Epidermal melanocyte (primary cell): ENCODE measurements around the gene TOLLIP.

Experiments
- DNase-seq: peaks from one replicate; pipeline ENCODE4 v3.0.0; 2011; ENCODE audit warnings: low spot score; ENCODE audit not compliant: insufficient read length

TOLLIP gene

GRCh38 chr11:1317432-1317831 is 8.0 kb upstream of the TOLLIP start:
- DNase-seq, result no peak

- no peak for DNase-seq
Measured at GRCh38 chr11:1310772-1311468, 1.5 kb upstream of the TOLLIP start.

DNA sequence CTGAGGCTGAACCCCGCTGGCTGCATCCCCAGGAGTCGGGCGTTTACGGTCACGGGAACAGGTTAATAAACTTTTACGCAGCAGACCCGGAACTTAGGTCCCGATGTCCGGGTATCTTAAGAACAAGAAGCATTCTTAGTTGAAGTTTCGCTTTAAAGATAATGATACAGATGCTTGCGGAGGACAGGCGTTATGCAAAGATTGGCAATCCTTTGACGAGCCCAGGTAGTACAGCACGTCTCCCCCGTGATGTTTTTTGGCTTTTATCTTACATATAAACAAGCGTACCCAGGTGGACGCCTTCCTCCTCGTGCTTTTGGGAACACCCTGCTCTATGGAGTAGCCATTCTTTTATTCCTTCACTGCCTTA is 871 bp upstream of the TOLLIP start:
- no peak for DNase-seq

DNA sequence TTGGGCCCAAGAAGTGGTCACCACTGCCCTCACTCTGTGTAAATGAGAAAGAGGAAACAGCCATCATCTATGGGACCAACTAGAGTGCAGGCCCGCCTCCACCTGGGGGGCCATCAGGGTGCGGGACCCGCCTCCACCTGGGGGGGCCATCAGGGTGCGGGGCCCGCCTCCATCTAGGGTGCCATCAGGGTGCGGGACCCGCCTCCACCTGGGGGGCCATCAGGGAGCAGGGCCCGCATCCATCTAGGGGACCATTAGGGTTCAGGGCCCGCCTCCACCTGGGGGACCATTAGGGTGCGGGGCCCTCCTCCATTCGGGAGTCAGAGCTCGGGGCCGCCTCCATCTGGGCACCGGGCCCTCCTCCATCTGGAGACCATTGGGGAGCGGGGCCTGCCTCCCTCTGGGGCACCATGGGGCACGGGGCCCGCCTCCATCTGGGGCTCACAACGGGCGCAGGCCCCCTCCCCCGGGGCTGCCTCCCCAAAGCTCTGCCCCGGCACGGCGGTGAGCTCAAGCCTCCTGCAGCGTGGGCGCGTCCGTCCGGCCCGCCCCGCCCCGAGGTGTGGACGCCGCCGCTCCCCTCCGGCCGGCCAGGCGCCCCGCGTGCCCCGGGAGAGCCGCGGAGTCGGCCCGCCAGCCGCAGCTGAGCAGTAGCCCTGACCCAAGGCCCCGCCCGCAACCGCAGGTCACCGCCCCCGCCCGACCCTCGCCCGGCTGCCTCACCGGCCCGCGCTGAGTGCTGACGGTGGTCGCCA is 512 bp downstream of the TOLLIP start:
- DNase-seq, result peak; percentile 55

DNA sequence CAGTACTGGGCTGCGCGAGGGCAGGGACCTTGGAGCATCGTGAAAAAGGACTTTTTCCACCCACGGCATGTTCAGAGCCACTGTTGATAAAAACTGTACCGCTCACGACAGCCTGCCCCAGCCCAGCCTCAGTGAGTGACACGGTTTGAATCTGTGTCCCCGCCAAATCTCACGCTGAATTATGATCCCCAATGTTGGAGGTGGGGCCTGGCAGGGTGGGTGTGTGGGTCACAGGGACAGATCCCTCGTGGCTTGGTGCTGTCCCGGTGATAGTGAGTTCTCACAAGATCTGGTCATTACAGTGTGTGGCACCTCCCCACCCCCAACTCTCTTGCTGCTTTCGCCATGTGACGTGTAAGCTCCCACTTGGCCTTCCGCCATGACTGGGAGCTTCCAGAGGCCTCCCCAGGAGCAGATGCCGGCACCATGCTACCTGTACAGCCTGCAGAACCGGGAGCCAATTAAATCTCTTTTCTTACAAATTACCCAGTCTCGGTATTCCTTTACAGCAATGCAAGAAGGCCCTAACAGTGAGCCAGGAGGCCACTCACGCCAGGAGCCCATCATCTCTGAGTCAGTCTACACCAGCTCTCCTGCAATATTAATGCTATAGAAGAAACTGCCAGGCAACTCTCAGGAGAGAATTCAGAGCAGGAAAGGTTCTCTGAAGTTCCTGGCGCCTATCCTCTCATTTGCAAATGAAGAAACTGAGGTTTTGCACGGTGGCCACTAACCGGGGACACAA is 1.3 kb downstream of the TOLLIP start:
- DNase-seq, result no peak

GRCh38 chr11:1307163-1307870 is 2.1 kb downstream of the TOLLIP start:
- no peak for DNase-seq

GRCh38 chr11:1306186-1307162 is 3.0 kb downstream of the TOLLIP start:
- DNase-seq, result no peak

GRCh38 chr11:1305501-1306056 is 3.9 kb downstream of the TOLLIP start:
- DNase-seq, result no peak

DNA sequence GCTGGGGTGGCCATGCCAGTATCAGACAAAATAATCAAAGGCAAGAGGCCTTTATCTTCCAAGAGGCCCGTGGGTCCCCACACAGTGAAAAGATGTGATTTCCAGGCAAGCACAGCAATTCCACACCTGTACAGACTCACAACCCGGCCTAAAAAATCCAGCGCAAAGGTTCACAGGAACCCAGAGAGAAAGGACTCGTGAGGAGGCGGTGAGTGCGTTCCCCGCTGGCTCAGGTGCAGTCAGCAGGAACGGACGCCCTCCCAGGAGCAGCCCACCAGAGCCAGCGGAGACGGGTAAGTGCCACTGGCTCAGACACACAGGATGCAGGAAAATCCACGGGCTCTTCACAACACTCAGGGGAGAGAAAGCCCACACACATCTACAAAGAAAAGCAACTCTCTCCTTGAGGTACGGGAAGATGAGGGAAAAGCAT is 4.4 kb downstream of the TOLLIP start:
- no peak for DNase-seq

- no peak for DNase-seq
Measured at GRCh38 chr11:1304380-1304779, 5.1 kb downstream of the TOLLIP start.

GRCh38 chr11:1303973-1304372 is 5.5 kb downstream of the TOLLIP start:
- no peak for DNase-seq

DNA sequence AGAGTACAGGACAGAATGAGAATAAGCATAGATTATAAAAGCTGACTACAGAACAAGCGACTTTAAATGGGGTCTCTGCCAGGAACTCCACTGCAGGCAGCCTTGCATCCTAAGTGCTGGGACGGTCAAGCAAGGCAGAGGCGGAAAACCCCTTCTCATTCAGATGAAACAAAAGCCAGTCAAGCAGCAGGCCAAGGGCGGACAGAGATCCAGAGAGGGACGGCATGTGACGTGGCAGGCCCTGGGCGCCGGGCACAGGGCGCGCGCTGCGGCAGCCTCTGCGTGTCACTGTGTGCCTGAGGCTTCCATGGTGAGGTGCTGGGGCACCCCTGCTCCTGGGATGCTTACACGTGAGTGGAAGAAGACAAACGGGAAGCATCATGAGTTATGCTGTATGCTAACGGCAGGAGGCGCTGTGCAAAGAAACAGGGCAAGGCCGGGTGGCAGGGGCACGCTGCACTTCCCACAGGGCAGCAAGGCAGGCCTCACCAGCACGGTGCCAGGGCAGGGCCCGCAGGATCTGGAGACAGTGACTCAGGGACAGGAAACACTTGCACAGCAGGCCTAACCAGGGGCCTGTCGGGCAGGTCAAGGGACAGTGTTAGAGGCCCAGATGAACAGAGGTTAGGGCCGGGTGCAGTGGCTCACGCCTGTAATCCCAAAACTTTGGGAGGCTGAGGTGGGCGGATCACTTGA is 6.2 kb downstream of the TOLLIP start:
- no peak for DNase-seq

GRCh38 chr11:1302461-1303125 is 6.8 kb downstream of the TOLLIP start:
- no peak for DNase-seq

DNA sequence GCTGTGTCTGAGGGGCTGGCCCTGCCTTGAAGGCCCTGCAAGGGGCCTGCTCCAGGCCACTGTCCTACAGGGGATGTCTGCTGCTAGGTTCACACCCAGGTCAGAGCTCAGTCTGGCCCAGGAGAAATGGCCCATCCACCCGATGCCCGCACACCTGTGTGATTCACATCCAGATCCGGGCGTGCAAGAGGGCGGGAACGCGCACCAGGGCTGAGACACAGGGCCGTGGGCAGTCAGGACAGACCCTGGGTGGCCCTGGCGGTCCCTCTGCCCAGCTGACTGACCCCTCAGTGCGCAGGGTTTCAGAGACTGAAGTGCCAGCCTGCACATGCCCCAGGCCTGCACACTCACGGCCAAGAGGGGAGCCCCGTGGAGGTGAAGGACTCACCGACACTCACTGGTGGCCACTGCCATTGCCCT is 7.4 kb downstream of the TOLLIP start:
- no peak for DNase-seq

GRCh38 chr11:1301220-1302000 is 8.0 kb downstream of the TOLLIP start:
- no peak for DNase-seq

DNA sequence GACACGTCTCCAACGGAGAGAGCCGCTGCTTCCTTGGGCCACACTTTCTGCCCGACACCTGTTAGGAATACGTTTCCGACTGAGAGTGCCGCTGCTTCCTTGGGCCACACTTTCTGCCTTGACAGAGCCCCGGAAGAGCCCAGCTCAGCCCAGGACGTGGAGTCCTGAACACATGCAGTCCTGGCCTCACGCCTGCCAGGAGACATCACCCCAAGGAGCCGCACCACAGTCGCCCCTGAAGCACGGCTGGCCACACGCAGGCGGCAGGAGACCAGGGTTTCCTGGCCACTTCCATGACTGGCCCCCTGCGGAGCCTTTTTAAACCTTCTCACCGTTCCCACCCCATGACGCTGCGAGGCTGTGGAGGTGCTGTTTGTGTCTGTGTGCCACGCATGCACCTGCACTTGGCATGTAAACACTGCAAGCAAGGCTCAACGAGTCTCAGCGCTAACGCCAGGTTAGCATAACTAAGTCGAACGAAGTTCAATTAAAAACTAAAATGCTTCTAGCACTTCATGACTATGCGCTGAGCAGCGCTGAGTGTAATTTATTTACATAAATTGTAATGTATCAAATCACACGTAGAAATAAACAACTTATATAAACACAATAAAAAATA is 8.8 kb downstream of the TOLLIP start:
- no peak for DNase-seq

GRCh38 chr11:1300121-1300520 is 9.3 kb downstream of the TOLLIP start:
- no peak for DNase-seq

GRCh38 chr11:1299621-1300020 is 9.8 kb downstream of the TOLLIP start:
- no peak for DNase-seq
